DMS79 treated with DMSO at 0.1 percent for 48 hours (cell line): ENCODE measurements around the gene TMEM201.

ENCODE experiments used
- DNase-seq: peaks from one replicate; lab custom pipeline; 2025; lab: John Stamatoyannopoulos, UW

Gene TMEM201

DNA sequence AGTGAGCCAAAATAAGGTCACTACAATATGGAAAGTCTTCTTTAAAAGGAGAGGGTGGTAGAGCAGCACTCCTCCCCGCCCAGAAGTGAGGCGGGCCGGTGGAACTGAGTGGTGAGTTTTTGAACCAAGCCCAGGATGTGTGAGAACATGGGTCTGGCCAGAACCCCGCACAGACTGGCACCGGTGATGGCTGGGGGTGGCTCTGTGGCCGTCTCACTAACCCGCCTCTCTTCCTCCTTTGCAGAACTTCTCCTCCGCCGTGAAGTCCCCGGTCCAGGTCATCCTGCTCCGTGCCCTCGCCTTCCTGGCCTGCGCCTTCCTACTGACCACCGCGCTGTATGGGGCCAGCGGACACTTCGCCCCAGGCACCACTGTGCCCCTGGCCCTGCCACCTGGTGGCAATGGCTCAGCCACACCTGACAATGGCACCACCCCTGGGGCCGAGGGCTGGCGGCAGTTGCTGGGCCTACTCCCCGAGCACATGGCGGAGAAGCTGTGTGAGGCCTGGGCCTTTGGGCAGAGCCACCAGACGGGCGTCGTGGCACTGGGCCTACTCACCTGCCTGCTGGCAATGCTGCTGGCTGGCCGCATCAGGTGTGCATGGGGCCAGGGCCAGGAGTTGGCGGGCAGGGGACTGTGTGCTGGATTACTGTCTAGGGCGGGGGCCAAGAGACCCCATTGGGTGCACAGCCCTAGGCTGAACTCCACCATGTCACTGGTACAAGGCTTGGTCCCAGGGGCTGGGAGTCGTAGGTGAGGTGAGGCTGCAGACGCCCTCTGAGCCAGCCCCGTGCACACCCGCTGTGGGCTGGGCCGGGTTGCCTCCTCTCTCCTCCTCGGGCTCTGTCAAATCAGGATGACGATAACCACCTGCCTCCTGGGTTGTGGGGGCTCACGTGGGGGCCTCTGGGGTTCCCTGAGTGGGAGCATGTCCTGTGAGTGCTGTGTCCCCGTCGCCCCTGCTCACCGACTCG lies 12.4 kb downstream of the TMEM201 start:
- no peak for DNase-seq

DNA sequence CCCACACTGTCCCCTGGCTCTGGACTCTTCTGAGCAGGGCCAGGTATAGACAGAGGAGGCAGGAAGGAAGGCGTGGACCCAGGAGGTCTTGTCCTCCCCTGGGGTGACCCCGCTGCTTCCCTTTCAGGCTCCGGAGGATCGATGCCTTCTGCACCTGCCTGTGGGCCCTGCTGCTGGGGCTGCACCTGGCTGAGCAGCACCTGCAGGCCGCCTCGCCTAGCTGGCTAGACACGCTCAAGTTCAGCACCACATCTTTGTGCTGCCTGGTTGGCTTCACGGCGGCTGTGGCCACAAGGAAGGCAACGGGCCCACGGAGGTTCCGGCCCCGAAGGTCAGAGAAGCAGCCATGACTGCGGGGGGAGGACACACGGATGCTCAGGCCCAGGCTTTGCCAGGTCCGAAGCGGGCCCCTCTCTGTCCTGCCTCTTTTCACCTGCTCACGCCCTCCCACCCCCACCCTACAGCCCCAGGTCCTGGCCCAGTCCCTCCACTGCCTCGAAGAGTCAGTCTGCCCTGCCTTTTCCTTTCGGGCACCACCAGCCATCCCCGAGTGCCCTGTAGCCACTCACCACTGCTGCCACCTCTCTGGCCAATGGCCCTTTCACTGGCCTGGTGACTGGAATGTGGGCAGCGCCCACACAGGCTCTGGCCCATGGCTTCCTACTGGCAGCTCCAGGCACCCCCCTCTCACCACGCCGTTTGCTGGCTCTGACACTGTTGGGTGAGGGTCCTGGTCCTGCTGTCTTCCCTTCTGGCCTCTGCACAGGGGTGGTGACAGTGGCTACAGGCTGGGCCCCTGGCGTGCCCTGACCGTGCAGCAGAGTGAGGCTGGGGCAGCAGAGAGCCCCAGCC lies 13.5 kb downstream of the TMEM201 start:
- no peak for DNase-seq

DNA sequence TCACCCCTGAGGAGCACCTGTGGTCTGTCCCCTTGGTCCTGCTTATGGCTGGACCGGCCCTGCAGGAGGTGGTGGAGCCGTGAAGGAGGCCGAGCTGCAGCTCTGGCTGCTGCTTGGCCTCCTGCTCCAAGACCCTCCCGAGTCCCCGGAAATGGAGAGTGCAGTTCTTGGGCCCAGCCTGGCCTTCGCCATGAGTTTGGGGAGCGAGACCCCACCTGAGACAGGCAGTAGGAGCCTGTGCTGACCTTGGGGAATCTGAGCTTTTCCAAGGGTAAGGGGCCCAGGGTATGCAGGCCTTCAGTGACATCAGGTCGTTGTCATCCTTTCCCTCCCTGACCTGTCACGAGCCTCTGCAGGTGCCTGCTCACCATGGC lies 14.1 kb downstream of the TMEM201 start:
- DNase-seq: no peak

DNA sequence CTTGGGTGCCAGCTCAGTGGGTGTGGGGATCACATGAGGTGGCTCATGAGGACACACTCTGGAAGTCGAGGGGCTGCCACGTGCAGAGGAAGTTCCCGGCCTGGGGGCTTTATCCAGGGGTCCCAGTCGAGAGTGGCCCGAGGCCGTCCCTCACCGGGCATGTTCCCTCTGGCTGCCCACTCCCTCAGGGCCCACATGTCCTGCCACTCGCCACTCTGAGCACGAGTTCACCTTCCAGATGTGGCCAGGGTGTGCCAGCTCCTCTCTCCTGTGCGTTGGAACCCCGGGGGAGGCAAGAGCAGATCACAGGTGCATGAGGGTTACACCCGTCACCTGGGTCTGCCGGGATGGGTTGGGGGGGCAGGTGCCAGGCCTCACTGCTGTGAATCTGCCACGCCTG lies 14.6 kb downstream of the TMEM201 start:
- no peak for DNase-seq

DNA sequence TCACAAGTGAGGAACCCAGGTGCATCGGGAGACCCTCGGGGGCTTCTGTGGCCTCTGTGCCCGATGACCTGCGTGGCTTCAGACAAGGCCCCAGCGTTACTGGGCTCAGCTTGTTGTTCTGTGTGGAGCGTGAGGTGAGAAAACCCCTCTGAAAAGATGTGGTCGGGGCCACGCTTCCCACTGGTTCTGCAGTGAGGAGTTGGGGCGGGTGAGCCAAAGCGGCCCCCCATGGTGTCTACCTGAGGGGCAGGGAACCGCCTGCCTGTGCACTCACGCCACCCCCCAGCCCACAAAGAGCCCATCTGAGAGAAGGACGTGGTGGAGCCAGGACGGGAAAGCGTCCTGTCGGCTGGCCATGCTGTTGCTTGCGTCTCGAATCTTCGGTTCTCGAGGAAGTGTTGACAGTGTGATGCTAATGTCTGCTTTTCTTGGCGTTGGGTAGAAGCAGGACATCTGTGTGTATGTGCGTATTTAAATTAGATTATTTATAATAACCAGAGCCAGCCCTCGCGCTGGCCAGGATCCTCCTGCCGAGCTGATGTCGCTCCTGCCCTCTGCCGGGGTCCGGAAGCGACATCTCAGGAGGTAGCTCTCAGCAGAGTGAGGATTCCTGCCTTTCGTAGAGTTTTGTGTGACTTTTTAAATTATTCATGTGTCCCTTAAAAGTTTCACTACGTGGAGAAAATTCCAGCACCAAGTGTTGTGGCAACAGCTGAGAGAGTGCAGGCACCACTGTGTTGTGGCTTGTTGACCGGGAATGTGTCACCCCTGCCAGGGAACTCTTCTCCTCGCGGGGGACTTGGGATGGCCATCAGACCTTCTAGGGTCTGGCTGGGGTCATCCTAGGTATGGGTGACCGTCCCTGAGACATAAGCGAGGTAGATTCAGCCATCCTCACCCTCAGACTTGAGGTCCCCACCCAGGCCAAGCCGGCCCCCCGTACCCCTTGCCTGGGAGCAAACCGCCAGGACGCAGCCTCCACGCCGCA lies 15.3 kb downstream of the TMEM201 start:
- DNase-seq: no peak

DNA sequence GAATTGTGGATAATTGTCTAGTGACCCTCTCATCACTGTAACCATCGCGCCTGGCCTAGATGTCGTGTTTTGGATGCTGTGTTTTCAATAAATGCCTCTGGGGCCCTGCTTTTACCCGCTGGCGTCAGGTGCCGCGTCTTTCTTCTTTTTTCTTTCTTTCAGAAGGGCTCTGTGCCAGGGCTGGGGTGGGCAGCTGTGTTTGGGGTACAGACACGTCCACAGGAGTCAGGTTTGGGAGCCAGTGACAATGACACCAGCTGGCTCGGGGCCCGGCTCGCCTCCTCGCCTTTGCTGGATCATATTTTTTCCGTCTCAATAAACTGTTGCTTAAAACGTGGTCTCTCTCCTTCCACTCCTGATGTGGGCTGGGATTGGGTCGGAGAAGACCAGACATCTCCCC lies 16.1 kb downstream of the TMEM201 start:
- DNase-seq: no peak

DNA sequence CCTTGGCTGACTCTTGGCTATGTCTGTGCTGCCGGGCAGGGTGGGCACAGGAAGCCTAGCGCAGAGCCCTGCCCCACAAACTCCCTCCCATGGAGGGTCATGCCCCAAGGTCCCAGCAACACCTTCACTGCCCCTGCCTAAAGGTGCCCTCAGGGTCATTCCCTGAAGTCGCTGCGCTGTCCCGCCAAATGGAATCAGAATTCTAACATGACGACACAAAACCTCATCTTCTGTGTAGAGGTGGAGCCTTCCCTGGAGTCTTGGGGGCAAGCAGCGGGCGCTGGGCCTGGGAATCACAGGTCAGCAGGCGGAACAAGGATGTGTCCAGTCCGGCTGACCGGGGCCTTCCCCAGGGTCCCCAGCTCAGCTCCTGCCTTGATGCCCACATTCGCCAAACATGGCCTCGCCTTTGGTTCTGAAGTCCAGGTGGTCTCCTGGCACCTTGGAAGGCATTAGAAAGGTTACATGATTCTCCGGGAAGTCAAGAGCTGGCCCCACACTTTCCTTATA lies 17.3 kb downstream of the TMEM201 start:
- DNase-seq: no peak

DNA sequence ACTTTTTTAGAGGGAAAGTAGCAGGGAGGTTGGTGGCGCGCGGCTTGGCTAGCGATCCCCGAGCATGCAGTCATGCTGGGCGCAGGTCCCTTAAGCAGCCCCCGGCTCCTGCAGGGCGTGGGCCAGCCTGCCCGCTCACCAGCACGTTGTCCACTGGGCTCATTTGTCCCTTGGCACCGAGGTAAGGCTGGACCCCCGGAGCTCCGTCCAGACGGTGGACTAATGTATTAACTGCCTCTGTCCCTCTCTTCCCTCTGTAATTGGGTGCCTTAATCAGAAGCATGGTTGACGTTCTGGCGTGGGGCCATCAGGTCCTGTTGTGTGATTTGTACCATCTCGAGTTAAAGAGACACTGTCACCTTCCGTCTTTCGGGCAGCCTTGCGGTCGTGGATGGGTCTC lies 17.7 kb downstream of the TMEM201 start:
- DNase-seq: no peak

DNA sequence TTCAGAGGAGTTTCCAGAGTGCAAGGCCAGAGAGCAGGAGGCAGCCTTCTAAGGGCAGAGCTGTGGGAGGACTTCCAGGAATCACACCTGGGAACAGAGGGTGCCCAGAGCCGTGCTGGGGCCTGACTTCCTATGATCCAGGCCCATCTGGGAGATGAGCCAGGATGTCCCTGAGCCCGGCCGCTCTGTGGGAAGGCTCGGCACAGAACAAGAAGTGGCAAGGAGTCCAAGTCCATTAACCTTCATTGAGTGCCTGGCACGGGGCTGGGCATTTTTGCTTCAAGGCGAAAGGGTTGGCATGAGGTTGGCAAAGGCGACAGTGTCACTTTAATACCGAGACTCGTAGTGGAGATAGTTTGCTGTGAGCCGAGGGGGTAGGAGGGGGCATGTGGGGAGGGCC lies 18.2 kb downstream of the TMEM201 start:
- DNase-seq: no peak

DNA sequence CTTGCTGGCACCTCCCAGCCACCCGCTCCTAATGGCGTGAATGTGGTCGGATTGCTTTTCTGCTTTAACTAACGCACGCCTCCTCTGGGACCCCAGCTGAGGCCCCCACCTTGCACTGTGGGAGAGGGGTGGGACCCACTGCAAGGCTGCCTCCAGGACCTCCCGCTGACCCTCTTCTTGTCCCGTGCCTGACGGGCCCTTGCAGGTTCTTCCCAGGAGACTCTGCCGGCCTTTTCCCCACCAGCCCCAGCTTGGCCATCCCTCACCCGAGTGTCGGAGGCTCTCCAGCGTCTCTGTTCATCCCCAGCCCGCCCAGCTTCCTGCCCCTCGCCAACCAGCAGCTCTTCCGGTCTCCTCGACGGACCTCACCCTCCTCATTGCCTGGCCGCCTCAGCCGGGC lies 18.6 kb downstream of the TMEM201 start:
- DNase-seq: no peak

DNA sequence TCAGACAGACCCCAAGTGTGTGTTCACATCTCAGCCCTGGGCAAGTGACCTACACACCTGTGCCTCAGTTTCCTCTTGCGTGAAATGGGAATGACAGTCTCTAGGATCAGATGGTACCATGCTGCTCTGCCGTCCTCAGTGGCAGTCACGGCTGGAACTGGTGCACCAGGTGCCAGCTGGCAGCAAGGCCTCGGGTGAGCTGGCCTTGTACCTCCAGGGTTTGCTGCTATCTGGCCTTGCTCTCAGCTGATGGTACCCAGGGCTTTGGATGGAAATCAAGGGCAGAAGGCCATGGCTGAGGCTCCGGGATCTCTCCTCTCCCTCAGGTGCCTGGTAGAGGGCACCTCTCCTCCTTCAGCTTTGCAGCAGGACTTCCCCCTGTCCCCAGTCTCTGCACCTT lies 21.3 kb downstream of the TMEM201 start:
- DNase-seq: no peak

DNA sequence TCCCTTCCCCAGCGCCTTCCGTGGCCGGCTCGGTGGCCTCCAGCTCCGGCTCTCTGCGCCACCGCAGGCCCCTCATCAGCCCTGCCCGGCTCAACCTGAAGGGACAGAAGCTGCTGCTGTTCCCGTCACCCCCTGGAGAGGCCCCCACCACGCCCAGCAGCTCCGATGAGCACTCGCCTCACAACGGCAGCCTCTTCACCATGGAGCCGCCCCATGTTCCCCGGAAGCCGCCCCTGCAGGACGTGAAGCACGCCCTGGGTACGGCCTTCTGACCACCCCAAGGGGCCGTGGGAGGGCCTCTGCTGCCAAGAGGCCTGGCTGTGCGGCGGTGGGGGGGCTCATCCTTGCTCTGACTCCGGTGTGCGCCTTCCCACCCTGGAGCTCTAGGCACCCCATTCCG lies 21.8 kb downstream of the TMEM201 start:
- no peak for DNase-seq

DNA sequence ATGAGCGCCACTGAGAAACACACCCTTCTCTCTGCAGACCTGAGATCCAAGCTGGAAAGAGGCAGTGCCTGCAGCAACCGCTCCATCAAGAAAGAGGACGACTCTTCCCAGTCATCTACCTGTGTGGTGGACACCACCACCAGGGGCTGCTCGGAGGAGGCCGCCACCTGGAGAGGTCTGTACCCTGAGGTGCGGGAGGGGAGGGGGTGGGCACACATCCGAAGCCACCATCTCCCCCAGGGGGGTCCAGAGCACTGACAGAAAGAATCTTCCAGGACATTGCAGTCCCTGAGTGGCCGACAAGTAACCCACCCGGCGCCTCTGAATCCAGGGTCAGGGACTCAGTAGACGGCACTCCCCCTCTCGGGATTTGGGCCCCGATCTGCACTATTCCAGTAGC lies 23.0 kb downstream of the TMEM201 start:
- DNase-seq: no peak

DNA sequence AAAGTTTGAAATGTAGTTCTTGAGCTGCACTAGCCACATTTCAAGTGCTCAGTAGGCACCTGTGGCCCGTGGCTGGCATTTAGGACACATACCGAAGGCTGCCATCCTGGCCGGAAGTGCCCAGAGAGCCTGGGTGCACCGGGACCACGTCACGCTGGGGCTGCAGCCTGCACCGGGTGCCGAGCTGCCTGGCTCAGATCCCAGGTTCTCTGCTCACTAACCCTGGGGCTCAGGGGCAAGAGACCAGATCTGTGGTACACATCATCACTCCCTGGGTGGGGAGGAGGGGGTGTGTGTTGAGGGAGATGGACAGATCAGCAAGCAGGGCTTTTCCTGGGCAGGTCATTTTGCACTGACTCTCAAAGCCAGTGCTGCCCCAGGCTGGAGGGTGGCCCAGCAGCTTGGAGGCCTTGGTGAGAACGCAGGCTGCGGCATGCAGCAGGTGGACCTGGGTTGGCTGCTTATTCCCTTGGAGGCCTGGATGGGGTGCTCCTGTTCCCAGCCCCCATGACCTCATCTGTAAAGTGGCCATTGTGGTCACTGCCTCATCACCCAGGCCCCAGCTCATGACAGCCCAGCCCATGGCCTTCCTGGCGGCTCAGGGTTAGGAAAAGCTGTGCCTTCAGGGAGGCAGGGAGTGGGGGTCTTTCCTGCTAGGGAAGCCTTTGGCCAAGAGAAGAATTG lies 23.6 kb downstream of the TMEM201 start:
- DNase-seq: no peak

DNA sequence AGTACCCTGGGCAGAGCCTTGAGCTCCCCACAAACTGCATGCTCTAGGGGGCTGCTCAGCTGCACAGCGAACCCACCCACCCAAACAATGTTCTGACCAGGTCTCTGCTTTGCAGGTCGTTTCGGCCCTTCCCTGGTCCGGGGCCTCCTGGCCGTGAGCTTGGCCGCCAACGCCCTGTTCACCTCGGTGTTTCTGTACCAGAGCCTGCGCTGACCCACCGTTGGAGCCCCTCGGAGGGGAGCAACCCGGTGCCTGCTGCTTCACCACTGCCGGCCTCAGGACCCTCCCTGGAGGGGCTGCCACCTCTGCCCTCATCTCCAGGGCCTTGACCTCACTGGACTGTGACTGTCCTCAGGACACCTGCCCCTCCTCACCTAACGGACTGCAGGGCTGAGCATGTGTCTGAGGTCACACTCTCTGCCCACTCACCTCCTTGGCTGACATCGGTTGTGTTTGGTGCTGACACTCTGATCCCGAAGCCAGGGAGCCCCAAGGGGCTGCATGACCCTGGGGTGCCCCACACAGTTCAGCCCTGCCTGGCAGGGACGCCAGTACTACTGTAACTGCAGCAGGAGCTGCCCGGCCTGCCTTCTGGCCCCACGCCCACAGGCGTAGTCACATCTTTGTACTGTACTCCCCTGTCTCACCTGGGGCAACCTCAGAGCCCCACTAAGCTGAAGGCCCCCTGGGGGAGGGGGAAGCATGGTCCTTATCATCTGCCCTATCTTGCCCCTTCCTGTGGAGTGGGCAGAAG lies 24.3 kb downstream of the TMEM201 start:
- no peak for DNase-seq

DNA sequence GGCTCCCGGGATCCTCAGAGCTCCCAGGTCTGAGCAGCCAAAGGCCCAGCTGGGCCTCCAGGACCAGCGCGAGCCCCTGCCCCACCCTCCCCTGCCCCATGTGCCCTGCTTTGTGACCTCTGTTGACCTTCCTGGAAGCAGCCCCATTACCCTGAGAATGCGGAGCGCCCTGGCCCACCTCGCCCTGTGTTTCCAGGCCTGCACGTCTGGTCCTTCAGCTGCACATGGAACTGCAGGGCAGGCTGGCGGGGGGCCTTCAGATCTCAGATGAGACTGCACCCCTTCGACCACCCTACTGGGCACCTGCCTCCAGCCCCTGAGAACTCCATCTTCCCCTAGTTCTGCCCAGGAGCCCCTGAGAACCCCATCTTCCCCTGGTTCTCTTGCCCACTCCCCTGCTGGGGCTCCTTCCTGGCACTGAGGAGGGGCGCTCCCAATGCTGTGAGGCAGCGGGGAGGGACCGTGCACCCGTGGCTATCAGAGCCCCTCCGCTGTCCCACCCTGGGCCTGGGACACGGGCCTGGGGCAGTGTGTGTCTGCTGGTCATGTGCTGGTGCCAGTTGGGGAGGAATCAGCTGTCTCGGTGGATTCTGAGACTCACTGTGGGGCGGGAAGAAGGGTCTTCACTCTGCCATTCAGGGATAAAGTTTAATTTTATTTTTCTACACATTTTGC lies 25.1 kb downstream of the TMEM201 start:
- no peak for DNase-seq

DNA sequence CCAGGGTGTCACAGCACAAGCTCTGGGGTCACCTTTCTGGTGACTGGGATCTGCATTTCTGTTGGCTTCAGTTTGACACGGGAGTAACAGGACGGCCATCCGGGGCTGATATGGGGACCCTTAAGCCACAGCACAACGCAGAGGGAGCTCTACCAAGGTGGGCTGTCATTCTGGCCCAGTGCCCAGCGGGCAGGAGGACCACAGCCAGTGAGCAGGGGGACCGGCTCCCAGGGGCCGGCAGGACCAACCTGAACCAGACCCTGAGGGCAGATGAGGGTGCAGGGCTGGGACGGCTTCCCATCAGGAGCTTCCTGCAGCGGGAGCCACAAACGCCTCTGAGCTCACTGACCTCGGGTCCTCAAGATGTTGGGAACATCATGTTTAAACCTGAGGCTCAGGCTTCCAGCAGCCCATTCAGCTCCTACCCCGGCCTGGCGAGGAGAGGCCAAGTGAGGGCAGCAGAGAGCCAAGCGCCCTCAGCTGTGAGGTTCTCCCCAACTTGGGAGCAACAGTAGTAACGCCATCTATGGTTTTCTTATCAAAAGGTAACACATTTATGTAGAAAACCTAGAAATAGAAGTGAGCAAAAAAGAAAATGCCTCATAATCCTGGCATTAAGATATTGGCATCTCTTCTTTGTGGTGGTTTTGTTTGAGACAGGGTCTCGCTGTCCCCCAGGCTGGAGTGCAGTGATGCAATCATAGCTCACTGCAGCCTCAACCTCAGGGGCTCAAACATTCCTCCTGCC lies 26.8 kb downstream of the TMEM201 start:
- no peak for DNase-seq

DNA sequence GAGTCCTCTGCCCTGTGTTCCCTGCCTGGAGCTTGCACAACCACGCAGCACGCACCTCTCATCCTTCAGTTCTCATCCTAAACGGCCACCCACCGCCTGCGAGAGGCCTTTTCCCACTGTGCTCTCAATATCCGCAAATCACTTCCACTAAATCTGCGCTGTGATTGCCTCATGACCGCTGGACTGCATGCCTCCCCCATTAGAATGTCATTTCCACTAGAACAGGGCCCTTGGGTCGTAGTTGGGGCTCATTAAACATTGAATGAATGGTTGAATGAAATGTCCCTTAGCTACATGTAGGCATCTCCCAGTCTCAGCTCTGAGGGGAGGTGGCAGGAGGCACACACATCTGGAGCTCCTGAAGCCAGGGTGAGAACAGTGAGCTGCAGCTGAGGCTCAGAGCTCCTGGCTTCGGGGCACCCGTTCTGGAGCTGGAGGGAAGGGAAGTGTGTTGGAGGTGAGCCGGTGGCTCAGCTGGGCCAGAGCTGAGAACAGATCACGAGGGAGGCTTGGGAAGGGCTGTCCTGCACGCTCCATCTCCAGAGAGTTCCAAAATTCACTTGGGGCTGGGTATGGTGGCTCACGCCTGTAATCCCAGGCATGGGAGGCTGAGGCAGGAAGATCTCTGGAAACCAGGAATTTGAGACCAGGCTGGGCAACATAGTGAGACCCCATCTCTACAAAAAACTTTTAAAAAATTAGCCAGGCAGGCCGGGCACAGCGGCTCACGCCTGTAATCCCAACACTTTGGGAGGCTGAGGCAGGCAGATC lies 30.4 kb downstream of the TMEM201 start:
- no peak for DNase-seq
